D341Med (cell line): ENCODE results near the gene NUFIP1.
"Not testable (repeated sequence)": the region's sequence is repeated elsewhere in the genome, so short reads cannot be mapped to it uniquely, and the experiment has no call there.

Source experiments
- DNase-seq: peaks from one replicate; pipeline ENCODE4 v3.0.0; 2012; ENCODE audit warnings: low spot score

NUFIP1 gene

DNA sequence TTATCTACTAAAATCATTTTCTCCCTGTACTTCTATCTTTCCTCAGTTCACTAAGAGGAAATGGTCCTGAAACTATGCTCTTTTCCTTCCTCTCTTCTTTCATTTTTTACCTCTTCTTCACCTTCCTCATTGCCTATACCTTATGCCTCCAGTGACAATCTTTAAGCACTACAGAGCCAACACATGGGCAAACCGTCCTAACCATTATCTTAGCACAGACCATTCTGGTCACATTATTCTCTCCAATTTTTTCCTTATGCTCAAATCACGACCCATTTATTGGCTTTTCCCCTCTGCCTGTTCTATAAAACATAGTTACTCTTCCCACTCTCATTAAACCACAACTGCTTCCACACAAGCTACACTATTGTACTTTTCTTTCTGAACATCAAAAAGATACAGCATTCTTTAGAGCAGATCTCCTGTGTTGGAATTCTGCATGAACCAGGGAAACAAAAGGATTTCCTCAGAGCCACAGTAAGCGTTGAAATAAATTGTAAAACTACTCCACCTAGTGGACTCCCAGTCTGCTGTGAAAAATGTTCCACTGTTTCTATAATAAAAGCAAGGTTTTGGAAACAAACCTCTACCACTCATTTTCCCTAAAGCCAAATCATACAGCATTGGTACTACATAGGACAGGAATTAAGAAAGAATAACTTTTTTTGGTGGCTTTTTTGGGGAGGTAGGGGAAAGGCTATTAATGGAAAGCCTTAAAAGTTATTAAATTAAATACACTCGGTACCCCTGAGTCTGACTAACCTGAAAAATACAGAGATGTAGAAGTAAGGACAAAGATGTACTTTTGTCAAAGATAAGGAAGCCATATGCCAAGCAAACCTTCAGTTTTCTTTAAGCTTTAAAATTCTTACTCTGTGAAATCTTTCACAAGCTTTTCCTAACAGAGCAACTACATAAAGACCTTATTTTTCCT is 19.5 kb downstream of the NUFIP1 start:
- peak; percentile 51 for DNase-seq

DNA sequence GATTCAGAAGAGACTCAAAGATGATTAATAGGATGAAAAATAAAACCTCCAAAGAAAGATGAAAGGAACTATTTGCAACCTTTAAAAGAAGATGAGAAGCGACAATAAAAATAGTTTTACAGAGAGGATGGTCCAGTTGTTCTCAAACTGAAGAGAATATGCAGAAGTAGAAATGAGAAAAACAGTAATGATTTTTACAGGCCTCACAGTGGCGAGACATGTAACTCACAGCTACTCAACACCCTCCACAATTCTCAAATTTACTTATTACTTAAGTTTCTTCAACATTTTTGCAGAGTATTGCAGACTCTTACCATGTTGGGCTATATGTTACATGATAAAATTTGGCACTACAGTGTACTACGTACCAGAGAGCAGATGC is 20.8 kb downstream of the NUFIP1 start:
- DNase-seq, result no peak

DNA sequence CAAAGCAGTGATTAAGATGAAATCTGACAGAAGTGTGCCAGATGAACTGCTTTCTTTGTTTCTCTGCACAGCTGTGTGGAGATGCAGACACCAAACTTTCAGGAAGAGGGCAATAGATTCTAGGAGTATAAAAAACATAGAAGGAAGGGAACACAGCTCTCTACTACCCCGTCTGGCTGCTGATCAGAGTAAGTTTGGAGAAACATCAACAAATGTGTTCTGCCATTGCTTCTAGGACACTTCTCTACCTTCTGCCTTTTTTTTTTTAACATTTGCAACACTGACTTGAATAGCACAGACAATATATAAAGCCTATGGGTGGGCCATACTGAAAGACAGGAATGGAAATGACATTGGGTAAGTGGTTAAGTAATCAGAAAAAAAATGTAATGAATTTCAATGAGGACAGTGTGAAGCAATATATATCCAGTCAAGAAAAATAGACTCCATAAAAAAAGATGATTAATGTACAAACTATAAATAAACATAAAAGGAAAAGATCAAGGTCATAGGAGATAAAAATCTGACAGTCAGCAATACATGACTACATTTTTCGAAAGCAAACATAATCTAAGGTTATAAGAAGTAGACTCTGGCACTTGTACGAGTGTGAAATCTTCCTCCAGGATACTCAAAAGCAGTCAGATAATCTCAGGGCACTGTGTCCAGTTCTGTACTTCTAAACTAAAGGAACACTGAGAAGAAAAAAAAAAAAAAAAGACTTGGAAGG is 21.4 kb downstream of the NUFIP1 start:
- no peak for DNase-seq

DNA sequence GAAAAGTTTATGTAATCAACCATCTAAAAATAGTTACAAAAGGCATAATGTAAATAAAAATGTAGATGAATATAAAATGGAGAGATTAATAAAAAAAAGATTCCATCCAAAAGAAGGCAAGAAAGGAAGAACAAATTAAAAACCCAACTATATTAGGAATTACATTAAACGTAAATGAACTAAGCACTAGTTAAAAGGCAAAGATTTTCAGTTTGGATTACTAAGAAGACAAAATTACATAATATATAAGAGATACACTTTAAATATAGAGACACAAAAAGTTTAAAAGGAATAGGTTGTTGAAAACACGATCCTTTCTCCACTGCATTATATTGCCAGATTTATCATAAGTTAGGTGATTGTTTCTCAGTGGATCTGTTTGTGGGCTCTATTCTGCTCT is 27.3 kb downstream of the NUFIP1 start:
- no peak for DNase-seq

DNA sequence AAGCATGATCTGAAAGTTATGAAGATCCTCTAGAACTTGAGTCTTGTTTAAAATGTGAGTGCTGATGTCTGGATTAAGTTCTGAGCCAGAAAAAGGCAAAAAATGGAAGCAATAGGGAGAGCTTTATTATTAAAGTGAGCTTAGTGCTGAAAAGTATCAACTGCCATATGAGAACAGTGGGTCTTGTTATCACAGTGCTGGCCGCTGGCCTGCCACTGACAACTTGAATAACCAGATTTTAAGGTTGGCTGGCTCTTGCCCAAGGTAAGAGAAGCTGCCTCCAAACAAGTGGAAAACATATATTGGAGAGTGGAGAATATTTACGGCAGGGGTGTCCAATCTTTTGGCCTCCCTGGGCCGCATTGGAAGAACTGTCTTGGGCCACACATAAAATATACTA is 33.9 kb downstream of the NUFIP1 start:
- no peak for DNase-seq

DNA sequence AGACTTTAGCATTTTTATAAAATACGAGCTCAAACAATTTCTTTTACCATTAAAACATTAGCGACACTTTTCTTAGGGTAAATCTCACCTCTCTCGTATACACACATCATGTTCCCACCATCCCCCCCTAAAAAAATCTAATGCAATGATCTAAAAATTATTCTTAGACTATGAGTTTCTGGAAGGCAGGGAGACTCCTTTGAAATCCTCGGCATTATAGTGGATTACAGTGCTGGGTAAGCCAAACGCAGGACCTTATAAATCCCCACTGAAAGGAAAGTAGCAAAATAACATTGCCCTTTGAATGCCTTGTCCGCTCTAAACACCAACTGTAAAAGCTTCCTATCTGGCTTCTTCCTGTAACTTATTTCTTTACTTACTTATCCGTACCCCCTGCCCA is 35.0 kb downstream of the NUFIP1 start:
- DNase-seq, result peak; percentile 22

DNA sequence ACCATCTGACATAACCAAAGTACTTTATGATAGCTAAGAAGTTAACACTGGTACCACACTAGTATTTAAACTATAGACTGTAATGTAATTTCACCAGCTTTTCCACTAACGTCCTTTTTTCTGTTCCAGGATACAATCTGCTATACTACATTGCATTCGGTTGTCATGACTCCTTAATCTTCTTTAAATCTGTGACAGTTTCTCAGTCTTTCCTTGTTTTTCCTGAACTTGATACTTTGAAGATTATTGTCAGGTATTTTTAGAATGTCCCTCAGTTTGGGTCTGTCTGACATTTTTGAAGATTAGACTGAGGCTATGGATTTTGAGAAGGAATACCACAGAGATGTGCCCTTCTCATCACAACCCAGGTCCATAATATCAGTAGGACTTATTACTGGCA is 36.6 kb downstream of the NUFIP1 start:
- no peak for DNase-seq

DNA sequence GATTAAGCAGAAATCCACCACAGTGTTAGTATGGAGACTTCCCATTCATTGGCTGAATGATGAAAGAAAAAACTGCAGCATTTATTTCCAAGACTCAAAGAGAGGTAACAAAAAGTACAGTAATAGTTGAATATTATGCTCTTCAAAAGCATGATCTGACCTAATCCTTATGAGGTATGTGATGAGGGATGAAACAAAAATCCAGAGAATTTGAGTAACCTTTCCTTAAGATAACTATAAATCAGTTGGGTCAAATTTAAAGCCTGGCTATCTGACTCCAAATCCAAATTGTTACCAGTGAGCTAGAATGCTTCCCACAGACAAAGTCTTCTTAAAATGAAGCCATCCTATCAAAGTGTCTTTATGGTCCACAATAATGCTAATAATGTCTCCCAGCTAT is 38.1 kb downstream of the NUFIP1 start:
- no peak for DNase-seq

DNA sequence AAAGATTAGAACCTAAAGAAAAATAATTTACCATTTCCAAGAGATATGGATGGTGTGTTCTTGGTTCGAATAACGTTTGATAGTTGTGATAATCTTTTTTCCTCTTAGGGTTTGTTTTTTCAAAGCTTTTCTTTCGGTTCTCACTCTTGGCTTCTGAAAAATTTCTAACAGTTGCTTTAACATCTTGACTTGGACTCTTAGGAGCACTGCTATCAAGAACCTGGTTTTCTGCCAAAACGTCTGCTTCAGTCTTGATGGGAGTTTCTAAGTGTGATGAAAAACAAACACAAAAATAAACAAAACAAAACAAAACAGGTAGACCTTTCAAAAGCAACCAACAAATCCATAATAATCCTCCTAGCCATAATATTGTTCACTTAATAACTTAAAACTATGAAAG is 45.9 kb downstream of the NUFIP1 start:
- DNase-seq, result not testable (repeated sequence)

DNA sequence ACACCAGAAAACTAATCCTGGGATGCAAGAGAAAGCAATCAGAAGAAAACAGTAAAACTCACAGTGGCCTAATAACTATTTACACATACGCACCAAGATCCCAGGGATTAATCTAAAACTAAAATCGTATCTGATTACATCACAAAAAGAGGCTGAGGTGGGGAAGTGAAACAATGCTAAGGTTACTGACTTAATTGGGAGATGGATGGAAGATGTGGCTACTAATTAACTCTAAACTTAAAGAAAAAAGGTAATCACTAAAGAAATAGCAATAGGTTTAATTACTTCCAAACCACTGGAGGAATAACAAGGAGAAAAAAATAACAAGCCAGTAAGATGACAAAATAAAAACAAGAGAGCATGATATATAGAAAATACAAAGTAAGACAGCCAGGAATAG is 50.4 kb downstream of the NUFIP1 start:
- no peak for DNase-seq

DNA sequence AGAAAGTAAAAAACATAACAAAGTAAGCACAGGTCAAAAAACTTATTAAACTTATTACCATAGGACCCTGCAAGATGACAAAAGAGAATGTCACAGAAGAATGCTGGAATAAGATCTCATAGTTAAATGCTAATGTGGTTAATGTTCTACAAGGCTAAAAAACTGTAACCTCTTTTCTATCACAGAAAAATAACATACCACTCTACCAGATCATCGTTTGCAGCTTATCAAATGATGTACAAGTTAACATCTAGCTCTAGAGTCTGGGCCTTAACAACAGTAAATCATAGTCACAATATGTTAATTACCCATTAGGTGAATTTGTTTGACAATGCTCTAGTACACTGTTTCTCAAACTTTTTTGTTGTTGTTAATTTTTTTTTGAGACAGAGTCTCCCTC is 53.0 kb downstream of the NUFIP1 start:
- DNase-seq, result no peak

DNA sequence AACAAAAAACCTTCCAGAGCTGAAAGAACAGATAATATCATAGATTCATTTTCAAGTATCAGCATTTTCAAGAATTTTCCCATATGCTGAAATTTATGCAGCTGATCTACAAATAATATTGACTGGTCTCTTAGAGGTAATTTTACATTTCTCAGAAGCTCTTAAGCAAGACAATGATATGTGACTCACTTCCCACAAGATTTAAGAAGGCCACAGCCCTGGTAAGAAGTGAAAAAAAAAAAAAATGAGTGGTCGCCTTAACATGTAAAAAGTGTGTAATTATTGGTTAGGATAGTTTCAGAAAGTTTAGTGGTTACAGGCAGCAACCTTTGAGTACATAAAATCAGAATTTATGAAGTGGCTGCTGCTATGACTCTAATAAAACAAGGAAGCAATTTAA is 54.5 kb downstream of the NUFIP1 start:
- DNase-seq, result no peak

DNA sequence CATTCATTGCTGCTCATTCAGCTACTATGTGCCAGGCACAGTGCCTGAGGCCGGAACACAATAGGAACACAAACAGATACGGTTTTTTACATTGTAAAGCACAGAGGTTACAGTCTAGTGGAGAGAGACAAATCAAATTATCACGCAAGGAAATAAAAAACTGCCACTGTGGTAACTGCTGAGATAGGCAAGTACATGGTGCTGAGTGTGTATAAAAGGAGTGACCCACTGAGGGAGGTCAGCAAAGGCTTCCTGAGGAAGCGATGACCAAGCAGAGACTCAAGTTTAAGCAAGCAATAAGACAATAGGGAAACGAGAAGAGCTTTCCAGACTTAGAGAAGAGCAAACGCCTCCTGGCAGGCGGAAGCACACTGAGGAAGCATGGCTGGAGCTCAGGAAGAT is 56.4 kb downstream of the NUFIP1 start:
- DNase-seq, result no peak

DNA sequence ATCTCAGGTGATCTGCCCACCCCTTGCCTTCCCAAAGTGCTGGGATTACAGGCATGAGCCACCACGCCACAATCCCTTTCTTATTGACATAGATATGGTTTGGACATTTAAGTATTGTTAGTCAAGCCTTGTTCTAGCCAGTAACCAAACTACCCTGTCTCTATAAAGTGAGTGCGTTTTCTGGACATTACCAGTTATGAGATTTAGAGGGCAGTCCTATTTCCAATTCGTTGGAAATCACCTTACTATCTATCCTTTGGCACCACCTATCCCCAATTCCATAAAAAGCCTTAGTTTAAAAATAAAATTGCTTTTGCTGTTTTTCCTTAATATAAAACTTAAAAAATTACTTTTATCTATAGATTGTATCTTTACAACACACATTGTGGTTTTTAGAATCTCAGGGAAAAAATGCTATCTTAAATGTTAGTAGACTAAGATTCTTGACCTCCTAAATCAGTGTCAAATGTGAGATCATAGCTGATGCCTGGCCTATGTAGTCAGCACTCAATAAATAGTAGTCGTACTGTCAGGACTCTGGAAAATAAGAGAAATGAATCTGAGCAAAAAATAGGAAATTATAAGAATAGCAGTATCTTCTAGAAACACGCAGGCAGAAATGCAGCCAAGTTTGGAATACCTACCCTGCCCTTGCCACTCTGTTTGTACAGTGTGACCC is 57.0 kb downstream of the NUFIP1 start:
- no peak for DNase-seq

DNA sequence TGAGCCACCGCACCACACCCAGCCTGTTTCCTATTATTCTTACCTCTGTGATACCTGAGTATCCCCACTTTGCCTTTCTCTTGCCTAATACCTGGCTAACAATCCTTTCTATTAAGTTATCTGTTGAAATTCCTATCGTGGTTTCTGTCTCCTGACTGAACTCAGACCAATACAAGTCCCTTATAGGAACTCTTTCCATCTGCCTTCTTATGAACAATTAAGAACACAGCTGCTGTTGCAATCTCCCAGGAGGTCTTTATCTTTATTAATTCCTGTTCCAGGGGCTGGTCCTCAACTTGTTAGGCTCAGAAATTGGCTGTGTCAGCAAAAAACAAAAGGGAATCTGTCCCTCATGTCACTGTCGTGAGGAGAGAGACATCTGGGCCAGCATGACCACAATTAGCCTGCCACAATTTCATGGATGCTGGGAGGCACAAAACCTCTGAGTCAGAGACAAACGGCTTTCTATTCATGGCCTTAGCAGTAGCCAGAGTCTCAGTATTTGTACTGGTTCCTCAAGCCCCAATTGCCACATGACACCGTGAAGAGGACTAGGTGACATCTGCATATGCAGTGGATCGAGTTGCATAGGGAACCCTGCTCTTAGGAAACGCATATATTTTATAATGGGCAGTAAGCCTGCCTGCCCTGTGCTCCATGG is 58.2 kb downstream of the NUFIP1 start:
- DNase-seq, result no peak

DNA sequence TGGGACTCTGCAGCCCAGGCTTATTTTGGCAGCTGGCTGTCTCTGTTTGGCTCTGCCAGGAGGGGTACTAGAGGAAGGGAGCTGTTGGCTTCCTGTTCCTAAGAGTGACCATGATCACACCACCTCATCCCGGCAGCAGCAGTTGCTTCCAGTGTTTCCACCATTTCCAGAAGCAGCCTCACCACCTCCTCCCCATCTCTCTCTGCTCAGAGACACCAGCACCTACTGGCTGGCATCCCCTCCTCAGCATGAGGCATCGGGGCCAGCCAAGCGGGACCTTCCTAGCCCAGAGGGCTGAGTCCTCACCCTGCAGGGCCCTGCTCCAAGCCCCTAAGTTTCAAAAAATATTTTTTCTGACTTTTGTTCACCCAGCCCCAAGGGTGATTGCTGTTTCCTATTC is 59.0 kb downstream of the NUFIP1 start:
- no peak for DNase-seq

DNA sequence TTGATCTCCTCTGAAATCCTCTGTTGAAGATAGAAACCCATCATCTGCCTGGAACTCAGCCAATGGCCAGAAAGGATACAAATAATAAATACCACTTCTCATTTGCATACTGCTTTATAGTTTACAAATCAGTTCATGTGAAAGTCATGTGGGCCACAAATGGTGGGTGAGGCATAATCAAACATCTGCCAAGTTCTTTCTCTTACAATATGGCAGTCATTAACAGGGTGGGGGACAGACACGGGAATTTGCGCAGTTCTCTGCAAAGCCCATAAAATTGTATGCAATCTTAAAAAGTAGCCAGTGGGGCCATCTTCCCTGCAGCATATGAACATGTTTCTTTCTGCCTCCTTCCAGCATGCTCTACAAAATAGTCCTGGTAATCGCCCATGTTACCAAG is 59.6 kb downstream of the NUFIP1 start:
- DNase-seq, result no peak

DNA sequence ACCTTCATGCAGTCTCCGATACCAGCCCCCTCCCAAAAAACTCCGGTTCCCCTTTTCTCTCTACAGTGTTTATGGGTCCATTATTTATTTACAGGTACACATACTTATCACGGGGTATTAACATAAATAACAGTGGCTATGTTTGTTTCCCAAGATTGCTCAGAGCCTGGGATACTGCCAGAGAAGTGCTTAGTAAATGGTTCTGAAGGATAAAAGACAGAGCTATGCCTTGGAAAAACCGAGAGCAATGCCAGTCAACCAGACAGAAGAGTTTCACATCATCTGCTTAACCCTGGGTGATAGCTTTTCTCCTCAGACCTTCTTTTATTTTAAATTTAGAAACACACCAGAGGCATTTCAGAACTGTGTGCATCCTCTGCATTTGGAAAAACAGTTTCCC is 61.3 kb downstream of the NUFIP1 start:
- DNase-seq, result no peak

DNA sequence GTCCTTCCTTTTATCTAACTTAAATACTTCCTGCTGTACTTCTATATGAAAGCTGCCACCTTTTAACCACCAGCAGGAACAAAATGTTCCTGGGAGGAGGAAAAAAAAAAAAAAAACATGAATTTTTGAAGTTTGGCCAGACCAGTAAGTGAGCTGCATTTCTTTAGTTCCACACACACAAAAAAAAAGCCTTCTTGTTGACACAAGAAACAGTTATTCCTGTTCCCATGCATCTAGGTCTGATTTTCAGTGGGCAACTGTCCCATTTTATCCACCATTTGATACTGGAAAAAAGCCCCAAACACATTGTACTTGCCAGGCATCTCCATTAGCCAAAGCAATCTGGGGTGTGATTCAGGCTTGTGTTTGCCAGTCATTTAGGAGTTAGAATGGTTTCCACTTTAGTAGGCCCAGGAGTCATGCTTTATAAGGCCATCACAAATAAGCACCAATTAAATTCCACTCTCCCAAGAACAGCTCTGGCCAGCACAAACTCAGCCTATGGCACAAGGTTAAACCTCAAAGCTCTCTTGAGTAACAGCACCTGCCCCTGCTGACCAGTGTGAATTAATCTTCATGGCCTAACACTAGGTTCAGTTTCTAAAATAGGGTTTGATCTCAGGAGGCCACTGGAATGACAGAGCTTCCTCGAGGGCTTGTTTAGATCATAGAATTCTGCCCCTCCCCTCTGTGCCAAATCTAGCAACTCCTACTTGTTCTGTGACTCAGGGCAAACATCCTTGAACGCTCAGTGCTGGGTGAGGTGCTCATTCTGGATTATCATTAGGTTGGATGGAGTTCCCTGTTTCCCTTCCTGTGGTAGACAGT is 67.1 kb downstream of the NUFIP1 start:
- no peak for DNase-seq

DNA sequence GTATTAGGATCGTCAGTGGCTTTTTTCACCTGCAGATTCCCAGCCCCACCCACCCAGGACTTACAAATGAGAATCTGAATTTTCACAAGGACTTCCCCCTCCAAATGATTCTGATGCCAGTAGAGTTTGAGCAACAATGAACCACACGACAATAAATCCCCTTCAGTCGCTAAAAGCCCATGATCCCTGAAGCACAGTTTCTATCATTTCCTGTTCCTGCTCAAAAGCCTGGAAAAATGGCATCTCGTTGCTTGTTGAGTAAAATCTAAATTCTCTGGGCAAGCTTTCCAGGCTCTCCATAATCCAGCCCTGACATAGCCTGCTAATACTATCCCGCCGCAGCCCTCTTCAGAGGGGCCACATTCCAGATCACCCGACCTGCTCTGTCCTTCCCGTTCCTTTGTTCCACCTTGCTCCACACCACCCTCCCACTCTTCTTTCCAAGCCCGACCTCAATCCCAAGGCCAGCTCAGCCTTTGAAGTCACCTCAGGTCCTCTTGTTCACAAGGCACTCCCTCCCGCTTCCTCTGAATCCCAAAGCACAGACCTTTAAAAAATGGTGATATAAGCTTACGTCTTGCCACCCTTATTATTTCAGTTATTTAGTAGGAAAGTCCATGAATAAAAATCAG is 67.9 kb downstream of the NUFIP1 start:
- DNase-seq, result no peak

DNA sequence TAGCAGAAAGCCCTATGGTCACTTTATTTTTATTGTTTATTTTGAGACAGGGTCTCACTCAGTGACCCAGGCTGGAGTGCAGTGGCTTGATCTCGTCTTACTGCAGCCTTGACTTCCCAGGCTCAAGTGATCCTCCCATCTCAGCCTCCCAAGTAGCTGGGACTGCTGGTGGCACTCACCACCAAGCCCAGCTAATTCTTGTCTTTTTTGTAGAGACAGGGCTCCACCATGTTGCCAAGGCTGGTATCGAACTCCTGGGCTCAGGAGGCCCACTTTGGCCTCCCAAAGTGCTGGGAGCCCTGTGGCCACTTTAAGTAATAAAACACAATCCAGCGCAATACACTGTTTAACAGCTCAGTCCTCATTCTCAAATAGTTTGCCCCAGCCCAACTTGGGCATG is 69.3 kb downstream of the NUFIP1 start:
- no peak for DNase-seq
